ACC112 (cell line): ENCODE results near the gene SMIM13.

Experiments used
- H2AFZ ChIP-seq: fragments of 200-600 bp; sonication (generic); one replicate; pipeline ENCODE4 v1.6.0; 2017; ENCODE audit warnings: antibody characterized with exemption, low read length; ENCODE audit not compliant: unreplicated experiment
- H3K27ac ChIP-seq: fragments of 200-600 bp; sonication (generic); 2 replicates; pipeline ENCODE4 v1.5.1; 2014; ENCODE audit warnings: low read depth, mild to moderate bottlenecking, antibody characterized with exemption, low read length, moderate library complexity
- H3K27me3 ChIP-seq: fragments of 200-600 bp; sonication (generic); 2 replicates; pipeline ENCODE4 v1.6.1; 2014; ENCODE audit warnings: mild to moderate bottlenecking, antibody characterized with exemption, low read length, moderate library complexity, mixed read lengths; ENCODE audit not compliant: insufficient read depth
- H3K36me3 ChIP-seq: fragments of 200-600 bp; sonication (generic); 2 replicates; pipeline ENCODE4 v1.6.1; 2016; ENCODE audit warnings: mild to moderate bottlenecking, antibody characterized with exemption, low read length, moderate library complexity, mixed read lengths; ENCODE audit not compliant: insufficient read depth
- H3K4me1 ChIP-seq: fragments of 200-600 bp; sonication (generic); one replicate; pipeline ENCODE4 v1.6.1; 2016; ENCODE audit warnings: low read length, mixed read lengths; ENCODE audit not compliant: insufficient read depth, unreplicated experiment, control insufficient read depth
- H3K4me3 ChIP-seq: fragments of 200-600 bp; sonication (generic); 2 replicates; pipeline ENCODE4 v1.5.1; 2014; ENCODE audit warnings: mild to moderate bottlenecking, low read depth, low read length
- H3K79me2 ChIP-seq: fragments of 200-600 bp; sonication (generic); one replicate; pipeline ENCODE4 v1.6.0; 2016; ENCODE audit warnings: low read length; ENCODE audit not compliant: control insufficient read depth, unreplicated experiment, insufficient read depth

Gene SMIM13

DNA sequence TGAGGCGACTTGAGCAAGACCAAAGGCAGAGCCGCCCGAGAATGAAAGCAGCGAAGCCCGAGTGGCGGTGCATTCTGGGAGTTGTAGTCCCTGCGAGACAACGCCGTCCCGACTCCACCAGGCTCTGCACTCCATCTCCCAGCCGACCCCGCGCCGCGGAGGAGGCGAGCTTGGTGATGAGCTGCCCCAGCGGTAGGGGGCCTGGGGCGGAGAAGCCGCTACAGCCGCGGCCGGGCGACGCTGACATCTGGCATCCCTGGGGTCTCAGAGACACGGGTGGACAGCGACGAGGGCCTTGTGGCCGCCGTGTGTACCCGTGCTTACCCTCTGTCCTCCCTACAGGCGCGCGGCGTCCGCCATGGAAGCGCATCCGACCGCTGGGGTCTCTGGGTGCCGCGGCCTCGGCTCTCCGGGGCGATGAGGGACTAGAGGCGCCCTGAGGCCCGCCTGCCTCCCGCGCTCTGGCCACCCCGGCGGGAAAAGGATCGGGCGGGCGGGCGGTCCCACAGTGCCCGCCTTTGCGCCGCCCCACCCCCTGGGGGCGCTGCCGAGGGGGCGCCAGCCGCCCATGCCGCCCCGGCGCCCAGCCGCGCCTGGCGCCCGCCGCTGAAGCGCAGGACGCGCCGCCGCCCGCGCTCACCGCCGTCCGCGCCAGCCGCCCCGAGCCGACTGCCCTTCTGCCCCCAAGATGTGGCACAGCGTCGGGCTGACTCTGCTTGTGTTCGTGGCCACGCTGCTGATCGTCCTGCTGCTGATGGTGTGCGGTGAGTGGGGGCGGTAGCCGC, at the start of gene SMIM13:
Gene SMIM13 (plus strand): TSS at position 209 of the 785 bp plus-strand sequence. CDS start 480 bp downstream, at position 689.
- H2AFZ ChIP-seq: peak within 1 kb of the TSS; percentile 91
- H3K4me3 ChIP-seq: peak within 1 kb of the TSS; percentile 86
- H3K36me3 ChIP-seq: no peaks in the 10 kb centered on the region; the same call in 1 of the 2 replicates
- H3K4me1 ChIP-seq: peaks cover 16% of the 10 kb centered on the region
- H3K27ac ChIP-seq: peak within 1 kb of the TSS; percentile 90
- peaks cover 46% of the 10 kb centered on the region for H3K79me2 ChIP-seq
- no peaks in the 10 kb centered on the region for H3K27me3 ChIP-seq

DNA sequence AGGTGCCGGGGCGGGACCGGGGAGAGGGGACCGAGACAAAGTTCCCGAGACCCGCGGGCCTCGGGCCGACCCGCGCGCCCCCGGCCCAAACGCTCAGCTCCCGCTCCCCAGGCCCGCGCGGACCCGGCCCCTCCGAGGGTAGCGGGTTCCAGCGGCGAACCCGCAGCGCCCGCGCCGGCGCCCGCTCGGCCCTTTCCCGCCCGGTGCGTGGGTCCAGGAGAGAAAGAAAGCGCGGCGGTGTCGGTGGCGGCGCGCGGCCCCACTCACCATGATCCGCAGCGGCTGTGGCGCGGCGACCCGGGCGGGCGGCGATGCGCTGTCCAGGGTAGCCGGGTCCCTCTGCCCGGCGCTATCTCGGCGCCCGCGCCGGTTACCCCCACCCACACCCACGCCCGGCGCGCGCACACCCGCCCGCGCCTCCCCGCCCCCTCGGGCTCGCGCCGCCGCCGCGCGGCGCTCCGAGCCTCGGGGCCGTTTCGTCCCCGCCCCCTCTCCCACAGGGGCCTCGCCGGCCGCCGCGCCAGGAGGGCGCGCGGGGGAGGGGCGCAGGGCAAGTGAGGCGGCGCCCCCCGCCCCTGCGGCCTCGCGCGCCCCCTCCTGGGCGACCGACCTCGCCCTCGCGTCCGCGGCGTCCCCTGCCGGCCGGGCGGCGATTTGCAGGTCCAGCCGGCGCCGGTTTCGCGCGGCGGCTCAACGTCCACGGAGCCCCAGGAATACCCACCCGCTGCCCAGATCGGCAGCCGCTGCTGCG, 49.5 kb upstream of the SMIM13 start, which contains the start of gene ELOVL2:
Gene ELOVL2 (minus strand): TSS at position 345 of the 751 bp plus-strand sequence. CDS start 75 bp downstream, at position 270.
- no peaks in the 10 kb centered on the region for H3K79me2 ChIP-seq
- H3K36me3 ChIP-seq: no peaks in the 10 kb centered on the region
- H2AFZ ChIP-seq: no peak within 1 kb of the TSS
- H3K27ac ChIP-seq: no peak within 1 kb of the TSS
- peak within 1 kb of the TSS; percentile 74 for H3K4me3 ChIP-seq
- no peaks in the 10 kb centered on the region for H3K4me1 ChIP-seq
- H3K27me3 ChIP-seq: peaks cover 60% of the 10 kb centered on the region

- Histone ChIP-seq H3K27me3 (peaks cover 60% of the 10 kb centered on the region), H3K27ac (no peak overlapping the region), H2AFZ (no peak overlapping the region), H3K79me2 (no peaks in the 10 kb centered on the region), H3K36me3 (no peaks in the 10 kb centered on the region), H3K4me1 (no peaks in the 10 kb centered on the region), H3K4me3 (peak overlapping the region; percentile 65)
These were observed 48.9 kb upstream of the SMIM13 start for GRCh38 chr6:11044712-11045167.

DNA sequence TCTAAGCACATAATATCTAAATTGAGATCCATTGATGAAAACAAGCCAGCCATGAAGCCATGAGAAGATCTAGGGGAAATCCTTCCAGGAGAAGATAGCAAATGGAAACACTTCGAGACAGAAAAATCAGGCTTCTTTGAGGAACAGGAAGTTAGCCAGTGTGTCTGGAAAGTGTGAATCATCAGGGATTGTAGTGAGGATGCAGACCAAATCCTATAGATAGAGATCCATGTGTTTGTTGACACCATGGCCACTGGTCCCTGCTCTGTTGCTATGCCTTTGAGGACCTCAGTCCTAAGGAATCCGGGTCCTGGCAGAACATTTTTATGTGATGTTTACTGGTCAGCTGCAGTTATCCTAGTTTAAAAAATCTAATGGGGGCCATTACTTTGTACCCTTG, 42.9 kb upstream of the SMIM13 start:
- H3K27ac ChIP-seq: no peak overlapping the region
- H3K27me3 ChIP-seq: peaks cover 17% of the 10 kb centered on the region

GRCh38 chr6:11053307-11053706, 40.3 kb upstream of the SMIM13 start:
- H3K27me3 ChIP-seq: no peaks in the 10 kb centered on the region
- no peaks in the 10 kb centered on the region for H3K36me3 ChIP-seq
- peaks cover 11% of the 10 kb centered on the region for H3K4me1 ChIP-seq
- H3K27ac ChIP-seq: no peak overlapping the region
- H2AFZ ChIP-seq: no peak overlapping the region
- H3K4me3 ChIP-seq: no peak overlapping the region
- no peaks in the 10 kb centered on the region for H3K79me2 ChIP-seq

More for the DNA sequence above, 42.9 kb upstream of the SMIM13 start:
- Histone ChIP-seq H3K4me1 (peaks cover 11% of the 10 kb centered on the region), H3K4me3 (no peak overlapping the region), H3K36me3 (no peaks in the 10 kb centered on the region), H3K79me2 (no peaks in the 10 kb centered on the region), H2AFZ (no peak overlapping the region)

- Histone ChIP-seq H3K27ac (no peak overlapping the region), H3K79me2 (no peaks in the 10 kb centered on the region), H3K27me3 (no peaks in the 10 kb centered on the region), H3K4me3 (no peak overlapping the region), H3K36me3 (no peaks in the 10 kb centered on the region), H2AFZ (no peak overlapping the region), H3K4me1 (peaks cover 11% of the 10 kb centered on the region)
These were observed 38.9 kb upstream of the SMIM13 start for GRCh38 chr6:11054722-11055121.

DNA sequence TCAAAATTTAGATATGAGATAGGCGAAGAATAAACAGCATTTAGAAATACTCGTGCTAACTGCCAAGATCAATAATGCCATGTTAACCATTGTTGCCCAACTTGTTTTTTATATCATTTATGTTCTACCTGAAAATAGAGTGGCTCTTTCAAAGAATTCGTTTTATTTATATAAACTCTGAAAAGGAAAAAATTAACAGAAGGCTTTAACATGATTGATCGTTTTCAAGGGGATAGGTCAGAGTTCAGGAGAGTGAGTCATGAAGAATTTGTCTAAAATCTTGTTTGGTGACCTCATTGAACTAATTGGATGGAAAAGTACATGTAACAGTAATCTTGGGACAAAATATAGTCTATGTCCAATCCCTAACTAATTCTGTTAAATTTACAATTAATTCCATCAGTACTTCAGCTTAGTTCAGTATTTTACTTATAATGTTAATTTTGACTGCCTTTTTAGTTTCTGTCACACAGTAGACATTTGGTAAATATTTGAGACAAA, 38.5 kb upstream of the SMIM13 start:
- H3K79me2 ChIP-seq: no peaks in the 10 kb centered on the region
- H2AFZ ChIP-seq: no peak overlapping the region
- H3K27me3 ChIP-seq: no peaks in the 10 kb centered on the region
- H3K4me3 ChIP-seq: no peak overlapping the region
- no peaks in the 10 kb centered on the region for H3K36me3 ChIP-seq
- no peak overlapping the region for H3K27ac ChIP-seq
- H3K4me1 ChIP-seq: peaks cover 11% of the 10 kb centered on the region

DNA sequence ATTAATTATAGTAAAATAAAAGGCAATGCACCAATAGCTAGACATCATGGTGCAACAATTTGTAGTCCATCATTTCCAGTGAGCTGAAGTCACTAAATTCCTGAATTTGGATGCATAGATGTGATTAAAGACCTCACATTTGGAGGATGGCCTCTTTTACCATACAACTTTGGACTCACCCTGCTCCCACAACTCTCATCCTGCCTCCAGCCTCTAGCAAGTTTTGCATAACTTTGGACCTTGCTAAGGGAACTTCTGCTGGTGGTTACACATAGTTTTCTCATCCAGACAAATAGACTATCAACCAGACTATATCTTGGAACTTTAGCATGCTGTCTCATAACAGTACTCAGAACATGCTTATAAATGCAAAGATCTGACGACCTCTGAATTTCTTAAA, 36.8 kb upstream of the SMIM13 start:
- peaks cover 11% of the 10 kb centered on the region for H3K4me1 ChIP-seq
- no peak overlapping the region for H3K27ac ChIP-seq
- H3K4me3 ChIP-seq: no peak overlapping the region
- H3K79me2 ChIP-seq: no peaks in the 10 kb centered on the region
- no peaks in the 10 kb centered on the region for H3K27me3 ChIP-seq
- H3K36me3 ChIP-seq: no peaks in the 10 kb centered on the region
- H2AFZ ChIP-seq: no peak overlapping the region

DNA sequence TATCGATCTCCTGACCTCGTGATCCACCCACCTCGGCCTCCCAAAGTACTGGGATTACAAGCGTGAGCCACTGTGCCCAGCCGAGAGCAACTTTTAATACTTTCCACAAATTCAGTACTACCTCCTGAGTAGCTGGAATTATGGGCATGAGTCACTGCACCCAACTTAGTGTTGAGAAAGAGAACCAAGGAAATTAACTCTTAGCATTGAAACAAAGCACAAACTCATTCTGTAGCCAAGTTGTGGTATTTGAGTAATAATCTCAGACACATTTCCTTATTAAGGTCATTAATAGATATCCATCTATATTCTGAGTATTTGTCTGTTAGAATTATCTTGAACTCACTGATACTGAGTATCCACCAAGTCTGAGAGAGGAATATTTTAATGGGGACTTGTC, 35.2 kb upstream of the SMIM13 start:
- Histone ChIP-seq H3K4me3 (no peak overlapping the region), H3K79me2 (no peaks in the 10 kb centered on the region), H3K27ac (no peak overlapping the region), H3K4me1 (peaks cover 11% of the 10 kb centered on the region), H3K36me3 (no peaks in the 10 kb centered on the region), H3K27me3 (no peaks in the 10 kb centered on the region), H2AFZ (no peak overlapping the region)

- Histone ChIP-seq H3K27me3 (no peaks in the 10 kb centered on the region), H3K36me3 (no peaks in the 10 kb centered on the region), H2AFZ (no peak overlapping the region), H3K4me1 (no peaks in the 10 kb centered on the region), H3K4me3 (no peak overlapping the region), H3K27ac (no peak overlapping the region), H3K79me2 (no peaks in the 10 kb centered on the region)
These were observed 31.6 kb upstream of the SMIM13 start for GRCh38 chr6:11062083-11062482.
